NCI-H1105 (cell line): Measurements from ENCODE around the gene DNM2.
"Not testable (repeated sequence)": the region's sequence is repeated elsewhere in the genome, so short reads cannot be mapped to it uniquely, and the experiment has no call there.

Experiments used
- DNase-seq: peaks from one replicate; lab custom pipeline; 2025; lab: John Stamatoyannopoulos, UW

DNM2 gene

GRCh38 chr19:10752237-10752912, 34.5 kb downstream of the DNM2 start:
- DNase-seq = no peak

- DNase-seq = no peak
Measured at GRCh38 chr19:10752913-10753704, 35.2 kb downstream of the DNM2 start.

GRCh38 chr19:10756371-10756770, 38.5 kb downstream of the DNM2 start:
- DNase-seq = no peak

GRCh38 chr19:10756791-10757190, 38.9 kb downstream of the DNM2 start:
- no peak for DNase-seq

- not testable (repeated sequence) for DNase-seq
Measured at GRCh38 chr19:10758050-10758449, 40.2 kb downstream of the DNM2 start.

GRCh38 chr19:10758978-10759377, 41.1 kb downstream of the DNM2 start:
- no peak for DNase-seq

GRCh38 chr19:10760273-10760944, 42.5 kb downstream of the DNM2 start:
- DNase-seq = no peak

GRCh38 chr19:10761443-10762250, 43.8 kb downstream of the DNM2 start:
- peak; percentile 1 for DNase-seq

GRCh38 chr19:10762656-10763055, 44.8 kb downstream of the DNM2 start:
- no peak for DNase-seq

- no peak for DNase-seq
Measured at GRCh38 chr19:10763411-10763810, 45.5 kb downstream of the DNM2 start.

- no peak for DNase-seq
Measured at GRCh38 chr19:10763828-10764339, 46.0 kb downstream of the DNM2 start.

GRCh38 chr19:10764340-10764894, 46.5 kb downstream of the DNM2 start:
- no peak for DNase-seq

- DNase-seq = no peak
Measured at GRCh38 chr19:10766049-10766623, 48.3 kb downstream of the DNM2 start.

- peak; percentile 69 for DNase-seq
Measured at GRCh38 chr19:10766671-10767201, 48.9 kb downstream of the DNM2 start.

- no peak for DNase-seq
Measured at GRCh38 chr19:10767726-10768125, 49.8 kb downstream of the DNM2 start.

- no peak for DNase-seq
Measured at GRCh38 chr19:10768369-10768768, 50.5 kb downstream of the DNM2 start.

GRCh38 chr19:10768936-10769335, 51.1 kb downstream of the DNM2 start:
- DNase-seq = no peak

- DNase-seq = no peak
Measured at GRCh38 chr19:10769533-10770491, 51.9 kb downstream of the DNM2 start.

- DNase-seq = no peak
Measured at GRCh38 chr19:10773969-10774368, 56.1 kb downstream of the DNM2 start.

GRCh38 chr19:10774893-10775292, 57.0 kb downstream of the DNM2 start:
- no peak for DNase-seq
